Epithelial cell of prostate (primary cell): ENCODE measurements around the gene COL6A3.

Experiments used
- DNase-seq: peaks from one replicate; pipeline ENCODE4 v3.0.0-alpha.2; 2011; ENCODE audit warnings: low read depth, low spot score
- H3K27ac ChIP-seq: fragments of 450-650 bp; 2 replicates; pipeline ENCODE4 v1.5.1; 2017; ENCODE audit warnings: mild to moderate bottlenecking

Gene COL6A3

GRCh38 chr2:237441605-237442274, 27.8 kb upstream of the COL6A3 start:
- DNase-seq, result no peak
- H3K27ac ChIP-seq, result no peak overlapping the region

DNA sequence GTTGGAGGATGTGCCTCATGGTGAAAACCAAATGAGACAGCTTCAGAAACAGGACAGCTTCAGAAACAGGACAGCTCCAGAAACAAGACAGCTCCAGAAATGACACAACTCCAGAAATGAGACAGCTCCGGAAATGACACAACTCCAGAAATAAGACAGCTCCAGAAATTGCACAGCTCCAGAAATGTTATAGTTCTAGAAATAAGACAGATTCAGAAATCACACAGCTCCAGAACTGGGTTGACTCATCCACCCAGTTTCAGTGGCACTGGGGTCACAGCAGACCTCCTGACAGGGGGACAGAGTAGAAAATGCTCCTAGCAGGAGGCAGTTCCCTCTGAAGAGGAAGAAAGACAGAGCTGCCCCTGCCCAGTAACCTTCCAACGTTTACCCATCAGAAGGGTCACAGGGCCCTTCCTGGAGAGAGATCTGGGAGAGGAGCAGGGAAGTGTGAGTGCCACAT, 26.9 kb upstream of the COL6A3 start:
- no peak for DNase-seq
- H3K27ac ChIP-seq, result no peak overlapping the region

- no peak for DNase-seq
Measured at GRCh38 chr2:237438080-237438940, 24.3 kb upstream of the COL6A3 start.

GRCh38 chr2:237437566-237437965, 23.6 kb upstream of the COL6A3 start:
- no peak for DNase-seq
- H3K27ac ChIP-seq, result no peak overlapping the region

More at GRCh38 chr2:237438080-237438940, 24.3 kb upstream of the COL6A3 start:
- no peak overlapping the region for H3K27ac ChIP-seq

DNA sequence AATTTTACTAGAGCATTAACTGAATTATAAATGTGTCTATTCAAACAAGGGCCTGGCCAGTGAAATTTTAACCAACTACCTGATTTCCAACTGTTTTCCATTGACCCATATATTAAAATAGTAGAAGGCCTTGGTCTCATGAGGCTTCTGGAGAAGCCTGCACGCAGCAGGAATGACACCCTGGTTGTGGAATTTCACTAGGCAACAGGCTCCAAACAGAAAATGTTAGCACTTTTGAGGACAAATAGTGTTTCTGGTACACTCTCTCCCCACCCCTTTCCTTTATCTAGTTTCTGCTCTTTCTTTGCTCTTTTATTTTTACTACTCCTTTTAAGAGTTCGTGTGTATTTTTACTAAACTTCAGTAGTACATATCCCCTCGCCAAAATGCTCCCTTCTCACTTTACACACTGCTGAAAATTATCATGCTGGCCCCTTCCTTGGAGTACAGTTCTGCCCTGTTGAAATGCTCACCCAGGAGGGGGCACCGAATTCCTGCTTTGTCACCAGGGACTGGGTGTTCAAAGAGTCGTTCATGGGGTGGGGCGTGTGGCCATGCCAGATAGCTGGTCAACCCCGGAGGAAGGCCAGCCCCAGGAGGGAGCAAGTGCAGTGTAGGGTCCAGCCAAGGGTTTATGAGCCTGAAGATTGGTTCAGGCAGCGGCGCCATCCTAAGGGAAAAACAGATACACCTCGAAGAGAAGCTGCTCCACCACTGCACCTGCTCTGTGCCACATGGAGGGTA, 22.1 kb upstream of the COL6A3 start:
- H3K27ac ChIP-seq, result no peak overlapping the region
- DNase-seq, result no peak

DNA sequence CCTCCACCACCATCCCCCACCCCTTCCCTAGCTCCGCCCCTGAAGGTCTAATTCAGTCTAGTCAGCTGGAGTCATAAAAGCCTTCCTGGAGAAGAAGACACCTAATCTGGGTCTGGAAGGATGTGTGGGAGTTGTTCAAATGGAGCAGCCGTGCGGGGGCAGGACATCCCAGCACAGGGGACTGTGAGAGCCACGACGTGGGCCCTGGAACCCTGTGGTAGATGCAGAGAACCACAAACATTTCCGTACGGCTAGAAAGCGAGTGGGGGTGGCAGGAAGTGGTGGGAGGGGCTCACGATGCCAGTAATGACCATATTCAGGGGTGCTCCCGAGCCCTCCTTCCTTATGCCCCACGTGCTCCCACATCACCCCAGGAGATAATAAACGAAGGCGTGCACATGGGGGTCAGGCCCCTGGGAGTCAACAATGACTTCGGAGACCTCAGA, 20.9 kb upstream of the COL6A3 start:
- no peak overlapping the region for H3K27ac ChIP-seq
- DNase-seq, result no peak

GRCh38 chr2:237433920-237434676, 20.1 kb upstream of the COL6A3 start:
- no peak for DNase-seq
- H3K27ac ChIP-seq, result peak overlapping the region; percentile 80

GRCh38 chr2:237432484-237433092, 18.6 kb upstream of the COL6A3 start:
- DNase-seq, result peak; percentile 82
- peak overlapping the region; percentile 80 for H3K27ac ChIP-seq

- H3K27ac ChIP-seq, result peak overlapping the region; percentile 80
Measured at GRCh38 chr2:237431837-237432236, 17.9 kb upstream of the COL6A3 start.

DNA sequence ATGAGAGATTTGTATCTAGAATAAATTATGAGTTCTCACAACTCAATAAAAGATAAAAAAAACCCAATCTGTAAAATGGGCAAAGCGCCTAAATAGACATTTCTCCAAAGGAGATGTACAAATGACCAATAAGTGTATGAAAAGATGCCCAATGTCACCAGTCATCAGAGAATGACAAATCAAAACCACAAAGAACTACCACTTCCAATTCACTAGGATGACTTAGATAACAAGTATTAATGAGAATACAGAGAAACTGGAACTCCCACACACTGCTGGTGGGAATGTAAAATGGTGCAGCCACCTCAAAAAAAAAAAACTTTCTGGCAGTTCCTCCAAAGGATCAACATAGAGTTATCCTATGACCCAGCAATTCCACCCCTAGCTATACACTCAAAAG, 17.4 kb upstream of the COL6A3 start:
- peak overlapping the region; percentile 80 for H3K27ac ChIP-seq
- DNase-seq, result peak; percentile 48

More at GRCh38 chr2:237431837-237432236, 17.9 kb upstream of the COL6A3 start:
- no peak for DNase-seq

- no peak for DNase-seq
- H3K27ac ChIP-seq, result peak overlapping the region; percentile 80
Measured at GRCh38 chr2:237430861-237431260, 16.9 kb upstream of the COL6A3 start.

DNA sequence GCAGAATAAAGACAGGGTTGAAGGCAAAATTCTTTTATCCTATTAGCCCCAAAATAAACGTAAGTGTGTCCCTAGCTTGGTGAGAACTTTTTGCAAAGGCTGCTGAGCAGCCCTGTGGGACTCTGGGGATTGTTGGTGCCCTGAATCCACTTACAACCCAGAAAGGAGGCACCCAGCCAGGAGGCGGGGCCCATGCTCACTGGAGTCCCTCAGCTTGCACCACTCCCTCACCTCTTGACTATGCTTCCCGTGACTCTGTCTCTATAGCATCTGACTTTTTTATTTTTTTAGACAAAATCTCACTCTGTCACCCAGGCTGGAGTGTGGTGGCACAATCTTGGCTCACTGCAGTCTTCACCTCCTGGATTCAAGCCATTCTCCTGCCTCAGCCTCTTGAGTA, 15.8 kb upstream of the COL6A3 start:
- no peak overlapping the region for H3K27ac ChIP-seq
- DNase-seq, result no peak

- no peak for DNase-seq
- H3K27ac ChIP-seq, result no peak overlapping the region
Measured at GRCh38 chr2:237427769-237428506, 14.0 kb upstream of the COL6A3 start.

- no peak overlapping the region for H3K27ac ChIP-seq
- DNase-seq, result no peak
Measured at GRCh38 chr2:237426517-237426916, 12.6 kb upstream of the COL6A3 start.

- no peak overlapping the region for H3K27ac ChIP-seq
Measured at GRCh38 chr2:237425320-237425719, 11.4 kb upstream of the COL6A3 start.

DNA sequence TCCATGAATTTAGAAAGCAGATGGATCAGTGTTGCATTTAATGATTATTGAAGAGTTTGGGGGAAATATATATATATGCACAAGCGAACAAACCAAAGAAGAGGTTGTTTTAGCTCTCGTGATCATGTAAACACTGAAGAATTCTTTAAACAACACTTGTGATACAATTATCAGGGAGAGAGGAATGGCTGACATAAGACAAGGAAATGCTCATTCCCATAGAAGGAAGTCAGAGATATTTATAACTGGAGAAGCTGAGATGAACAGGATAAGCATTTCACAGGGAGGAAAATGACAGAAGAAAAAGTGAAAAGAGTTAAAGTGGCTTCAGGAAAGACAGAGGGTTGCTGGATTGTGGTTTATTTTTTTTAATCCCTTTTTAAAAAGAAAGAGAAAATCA, 10.6 kb upstream of the COL6A3 start:
- no peak for DNase-seq
- H3K27ac ChIP-seq, result no peak overlapping the region

More at GRCh38 chr2:237425320-237425719, 11.4 kb upstream of the COL6A3 start:
- no peak for DNase-seq

GRCh38 chr2:237423891-237424290, 9.9 kb upstream of the COL6A3 start:
- H3K27ac ChIP-seq, result no peak overlapping the region
- DNase-seq, result no peak

DNA sequence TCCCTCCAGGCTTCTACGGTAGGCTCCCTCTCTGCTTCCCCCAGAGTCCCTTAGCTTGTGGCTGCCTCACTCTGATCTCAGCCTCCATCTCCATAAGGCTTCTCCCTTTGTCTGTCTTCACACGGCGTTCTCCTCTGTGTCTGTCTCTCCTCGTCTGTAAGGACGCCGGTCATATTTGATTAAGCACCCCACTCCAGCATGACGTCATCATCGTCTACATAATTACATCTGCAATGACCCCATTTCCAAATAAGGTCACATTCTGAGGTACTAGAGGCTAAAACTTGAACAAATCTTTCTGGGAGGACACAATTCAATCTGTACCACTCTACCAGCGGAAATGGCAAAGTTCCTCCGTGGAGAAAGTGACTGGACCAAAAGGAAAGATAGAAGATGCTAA, 8.3 kb upstream of the COL6A3 start:
- DNase-seq, result no peak
- no peak overlapping the region for H3K27ac ChIP-seq
